Esophagus muscularis mucosa (tissue), 4 donors: ENCODE data around the gene IL20RA. TPM values are rescaled to one million over a fixed set of nuclear protein-coding genes. Genes with fewer than 3 reads are reported as not detected.

ENCODE experiments used
- DNase-seq: peaks from one replicate; pipeline ENCODE4 v3.0.0-alpha.2; 2017; ENCODE audit errors: extremely low spot score
- H3K27ac ChIP-seq, 4 donors: fragments of 200-600 bp; sonication (generic); replicated peaks in 1 of 4; 1 replicate in 3 of 4; 2 replicates in 1 of 4; pipeline ENCODE4 v1.5.1; 2016 to 2019; ENCODE audit warnings: mild to moderate bottlenecking in 1 of 4
- H3K27me3 ChIP-seq, 4 donors: fragments of 200-600 bp; sonication (generic); one replicate each; pipeline versions ENCODE4 v1.5.1 to v1.6.0; 2016 to 2019
- H3K36me3 ChIP-seq, 4 donors: fragments of 200-600 bp; sonication (generic); one replicate each; pipeline ENCODE4 v1.5.1; 2016 to 2019
- H3K4me1 ChIP-seq, 4 donors: fragments of 200-600 bp; sonication (generic); one replicate each; pipeline ENCODE4 v1.5.1; 2016 to 2019
- H3K4me3 ChIP-seq, 4 donors: fragments of 200-600 bp; sonication (generic); 1 replicate in 2 of 4; 2 replicates in 2 of 4; pipeline ENCODE4 v1.5.1; 2016 to 2019; ENCODE audit warnings: mild to moderate bottlenecking in 4 of 4, moderate library complexity in 1 of 4
- H3K9me3 ChIP-seq, 4 donors: fragments of 200-600 bp; sonication (generic); 1 replicate in 3 of 4; 2 replicates in 1 of 4; pipeline ENCODE4 v1.5.1; 2016 to 2019
- CTCF ChIP-seq, 3 experiments: fragments of 200-600 bp in 2 of 3; fragments of 450-650 bp in 1 of 3; sonication (generic) in 2 of 3; IDR thresholded peaks; one replicate each; pipeline ENCODE4 v1.5.1; 2017 to 2019; ENCODE audit warnings: antibody characterized with exemption in 3 of 3, mild to moderate bottlenecking in 2 of 3, moderate library complexity in 1 of 3
- EP300 ChIP-seq: sonication (generic); formaldehyde crosslinking; IDR thresholded peaks from one replicate; pipeline ENCODE4 v1.6.1; 2017; ENCODE audit warnings: antibody characterized with exemption
- POLR2A ChIP-seq: fragments of 450-650 bp; IDR thresholded peaks from one replicate; pipeline ENCODE4 v1.6.1; 2017; ENCODE audit warnings: antibody characterized with exemption, moderate library complexity, mild to moderate bottlenecking, low read depth
- POLR2AphosphoS5 ChIP-seq, 2 donors: sonication (generic); formaldehyde crosslinking; IDR thresholded peaks; one replicate each; pipeline ENCODE4 v1.6.1; 2017; ENCODE audit warnings: antibody characterized with exemption in 2 of 2
- WGBS: methylation state at CpG from one replicate; pipeline ENCODE4 v1.1.5; 2018; 5-methylcytosine and 5-hydroxymethylcytosine counted together
- intact Hi-C: fragments of 100-400 bp; cut with DNase I; formaldehyde crosslinking; loops from one replicate; pipeline ENCODE4 v1.15.1; 2023
- total RNA-seq, 4 donors: library from RNA; depleted of rRNA; stranded (reverse); fragments of >200 nt; gene quantifications; one replicate each; pipeline versions ENCODE4 v1.1.0 to v1.2.1, GENCODE V29; 2016

Gene IL20RA
- total RNA-seq, 4 donors from 2014 or later: 1.6 to 5.0 (median 2.2) TPM

- no peak for DNase-seq
- intact Hi-C loops: no loop called here
- H3K36me3 ChIP-seq: no peaks in the 10 kb centered on the region
- TF ChIP-seq EP300: no peak
- no peak for TF ChIP-seq POLR2A
- TF ChIP-seq CTCF (IDR thresholded peaks at IDR 0.05): no peak
- TF ChIP-seq POLR2AphosphoS5 (IDR thresholded peaks at IDR 0.05): no peak
- H3K27me3 ChIP-seq: peaks cover 0 to 36% (median 4%) of the 10 kb centered on the region in 4 donors
- no peaks in the 10 kb centered on the region for H3K9me3 ChIP-seq
- no peak overlapping the region for H3K27ac ChIP-seq
- no peaks in the 10 kb centered on the region for H3K4me1 ChIP-seq
- H3K4me3 ChIP-seq: no peak overlapping the region
Measured at GRCh38 chr6:136995521-136995920, 49.2 kb downstream of the IL20RA start.

- Histone ChIP-seq H3K27me3 (peaks cover 0 to 43% (median 8%) of the 10 kb centered on the region in 4 donors), H3K4me1 (peaks cover 0 to 6% (median 5%) of the 10 kb centered on the region in 4 donors), H3K9me3 (no peaks in the 10 kb centered on the region), H3K36me3 (no peaks in the 10 kb centered on the region), H3K27ac (no peak overlapping the region), H3K4me3 (no peak overlapping the region)
- WGBS: 74% methylated on average over 5 of the region's 5 CpGs
- TF ChIP-seq POLR2AphosphoS5 (IDR thresholded peaks at IDR 0.05) (no peak), EP300 (no peak), CTCF (IDR thresholded peaks at IDR 0.05) (no peak), POLR2A (no peak)
- DNase-seq: no peak
- intact Hi-C loops: no loop called here
Measured at GRCh38 chr6:136994782-136995181, 50.0 kb downstream of the IL20RA start.

GRCh38 chr6:136992113-136992512 is 52.7 kb downstream of the IL20RA start:
- WGBS: 61% methylated on average over 3 of the region's 3 CpGs
- Histone ChIP-seq H3K27me3 (peaks cover 0 to 62% (median 12%) of the 10 kb centered on the region in 4 donors), H3K4me3 (no peak overlapping the region), H3K27ac (no peak overlapping the region), H3K36me3 (no peaks in the 10 kb centered on the region), H3K4me1 (peaks cover 0 to 11% (median 10%) of the 10 kb centered on the region in 4 donors), H3K9me3 (no peaks in the 10 kb centered on the region)
- DNase-seq: no peak
- no peak for TF ChIP-seq POLR2AphosphoS5 (IDR thresholded peaks at IDR 0.05)
- TF ChIP-seq EP300: no peak
- no peak for TF ChIP-seq POLR2A
- TF ChIP-seq CTCF (IDR thresholded peaks at IDR 0.05): no peak
- intact Hi-C loops: no loop called here

- H3K27ac ChIP-seq: no peak overlapping the region
- intact Hi-C loops: no loop called here
- DNase-seq: no peak
- H3K36me3 ChIP-seq: no peaks in the 10 kb centered on the region
- H3K4me1 ChIP-seq: peaks cover 0 to 11% (median 10%) of the 10 kb centered on the region in 4 donors
- TF ChIP-seq EP300 (no peak), POLR2A (no peak), CTCF (IDR thresholded peaks at IDR 0.05) (no peak), POLR2AphosphoS5 (IDR thresholded peaks at IDR 0.05) (no peak)
- H3K4me3 ChIP-seq: no peak overlapping the region
- no peaks in the 10 kb centered on the region for H3K9me3 ChIP-seq
- H3K27me3 ChIP-seq: peaks cover 0 to 62% (median 12%) of the 10 kb centered on the region in 4 donors
Measured at GRCh38 chr6:136991646-136992045, 53.1 kb downstream of the IL20RA start.

GRCh38 chr6:136990754-136991153 is 54.0 kb downstream of the IL20RA start:
- Histone ChIP-seq H3K27me3 (peaks cover 0 to 62% (median 12%) of the 10 kb centered on the region in 4 donors), H3K9me3 (no peaks in the 10 kb centered on the region), H3K4me1 (peaks cover 0 to 11% (median 10%) of the 10 kb centered on the region in 4 donors), H3K4me3 (no peak overlapping the region), H3K27ac (no peak overlapping the region), H3K36me3 (no peaks in the 10 kb centered on the region)
- intact Hi-C loops: no loop called here
- WGBS: 73% methylated on average over 3 of the region's 3 CpGs
- TF ChIP-seq EP300 (no peak), POLR2A (no peak), POLR2AphosphoS5 (IDR thresholded peaks at IDR 0.05) (no peak), CTCF (IDR thresholded peaks at IDR 0.05) (no peak)
- DNase-seq: no peak
